ENCODE results near the gene GFRA4.

GFRA4 gene

GRCh38 chr20:3673221-3674070 is 10.2 kb upstream of the GFRA4 start:
- no peak for DNase-seq

- no peak for DNase-seq
Observed at GRCh38 chr20:3672547-3673171, 9.5 kb upstream of the GFRA4 start.

GRCh38 chr20:3671986-3672546 is 8.9 kb upstream of the GFRA4 start:
- no peak for DNase-seq

- no peak for DNase-seq
Observed at GRCh38 chr20:3670945-3671344, 7.7 kb upstream of the GFRA4 start.

GRCh38 chr20:3670511-3670910 is 7.3 kb upstream of the GFRA4 start:
- DNase-seq: no peak

- DNase-seq: no peak
Observed at GRCh38 chr20:3669710-3670367, 6.6 kb upstream of the GFRA4 start.

GRCh38 chr20:3667434-3668037 is 4.3 kb upstream of the GFRA4 start:
- no peak for DNase-seq

GRCh38 chr20:3663858-3664257 is 659 bp upstream of the GFRA4 start:
- DNase-seq: no peak

GRCh38 chr20:3661814-3662665 is 1.2 kb downstream of the GFRA4 start:
- DNase-seq: no peak

GRCh38 chr20:3661060-3661813 is 2.0 kb downstream of the GFRA4 start:
- DNase-seq: no peak

- DNase-seq: no peak
Observed at GRCh38 chr20:3660262-3661059, 2.7 kb downstream of the GFRA4 start.

GRCh38 chr20:3659492-3660261 is 3.5 kb downstream of the GFRA4 start:
- DNase-seq: no peak

GRCh38 chr20:3658716-3659491 is 4.3 kb downstream of the GFRA4 start:
- DNase-seq: no peak

- no peak for DNase-seq
Observed at GRCh38 chr20:3658019-3658715, 5.0 kb downstream of the GFRA4 start.

GRCh38 chr20:3655131-3655405 is 8.1 kb downstream of the GFRA4 start:
- DNase-seq: no peak

- DNase-seq: peak; percentile 56 to 64
Observed at GRCh38 chr20:3654326-3655130, 8.7 kb downstream of the GFRA4 start.

GRCh38 chr20:3653921-3654320 is 9.3 kb downstream of the GFRA4 start:
- DNase-seq: no peak
